Tibial nerve (tissue), 3 donors: ENCODE measurements around the gene GNPAT.

Source experiments
- CTCF ChIP-seq, 5 experiments: fragments of 200-600 bp in 3 of 5; fragments of 450-650 bp in 2 of 5; sonication (generic) in 3 of 5; IDR thresholded peaks; one replicate each; pipeline ENCODE4 v1.5.1; 2016 to 2019; ENCODE audit warnings: antibody characterized with exemption in 5 of 5, mild to moderate bottlenecking in 3 of 5, moderate library complexity in 2 of 5
- POLR2A ChIP-seq, 2 donors: fragments of 450-650 bp; IDR thresholded peaks; one replicate each; pipeline ENCODE4 v1.6.1; 2017; ENCODE audit warnings: antibody characterized with exemption in 2 of 2, mild to moderate bottlenecking in 2 of 2, moderate library complexity in 2 of 2

GRCh38 chr1:231295938-231296337 lies 54.9 kb downstream of the GNPAT start:
- TF ChIP-seq CTCF (IDR thresholded peaks at IDR 0.05), result no peak
- TF ChIP-seq POLR2A (IDR thresholded peaks at IDR 0.05), result no peak
